GM12875 (cell line): ENCODE data around the gene RTEL1.

Experiments used
- H3K4me3 ChIP-seq: one replicate; pipeline ENCODE4 v1.5.1; 2011; ENCODE audit warnings: low read depth, low read length, control low read depth
- CTCF ChIP-seq: IDR thresholded peaks from 2 replicates; pipeline ENCODE4 v1.5.1; 2011; ENCODE audit warnings: low read depth, mild to moderate bottlenecking, control low read depth, inconsistent platforms, low read length, moderate library complexity, borderline replicate concordance; ENCODE audit not compliant: insufficient read depth

Gene RTEL1

GRCh38 chr20:63688228-63689045 is 30.3 kb downstream of the RTEL1 start:
- H3K4me3 ChIP-seq, result no peak overlapping the region
- no peak for TF ChIP-seq CTCF

GRCh38 chr20:63689046-63690002 is 31.2 kb downstream of the RTEL1 start:
- no peak overlapping the region for H3K4me3 ChIP-seq
- TF ChIP-seq CTCF, result no peak

GRCh38 chr20:63690003-63690897 is 32.1 kb downstream of the RTEL1 start:
- TF ChIP-seq CTCF, result no peak

GRCh38 chr20:63690898-63691710 is 33.0 kb downstream of the RTEL1 start:
- H3K4me3 ChIP-seq, result no peak overlapping the region
- TF ChIP-seq CTCF, result no peak

More at GRCh38 chr20:63690003-63690897, 32.1 kb downstream of the RTEL1 start:
- H3K4me3 ChIP-seq, result no peak overlapping the region

- no peak for TF ChIP-seq CTCF
- no peak overlapping the region for H3K4me3 ChIP-seq
These were observed 33.8 kb downstream of the RTEL1 start for GRCh38 chr20:63691711-63692435.
